Immature natural killer cell (primary cell): Measurements from ENCODE around the gene CREB3L1. TPM values are rescaled to one million over a fixed set of nuclear protein-coding genes. Genes with fewer than 3 reads are reported as not detected.

ENCODE experiments used
- polyA plus RNA-seq, 3 donors: library from polyadenylated mRNA; unstranded; fragments of 300-500 nt; fragmentation: Illumina TruSeq; gene quantifications; one replicate each; pipeline ENCODE4 v1.2.3, GENCODE V29; 2021

Gene CREB3L1
- polyA plus RNA-seq, 3 donors from 2014 or later = not detected

Other genes with a start within 250 kb of the CREB3L1 start
- 10 to 100 TPM in 1 of 3 donors, 1 to 10 TPM in 2; 4.4 to 21.3 (median 5.8) TPM for gene PHF21A, start 156.2 kb upstream of the CREB3L1 start, polyA plus RNA-seq
- gene DGKZ, start 69.8 kb downstream of the CREB3L1 start, polyA plus RNA-seq = 100 to 1,000 TPM in 1 of 3 donors, 10 to 100 TPM in 2; 40.7 to 120 (median 63.6) TPM
- under 1 TPM in 1 of 3 donors, not detected in 2; 0.44 TPM for gene MDK, start 104.0 kb downstream of the CREB3L1 start, polyA plus RNA-seq
- under 1 TPM in 2 of 3 donors, not detected in 1; 0.31 to 0.51 TPM for gene CHRM4, start 114.1 kb downstream of the CREB3L1 start, polyA plus RNA-seq